ENCODE measurements around the gene ABHD5. TPM values are rescaled to one million over a fixed set of nuclear protein-coding genes. Genes with fewer than 3 reads are reported as not detected.

Gene ABHD5
- total RNA-seq, 4 donors from 2014 or later: 39.4 to 310 (median 164) TPM

- DNase-seq (ENCODE audit: low spot score) (no peak), ATAC-seq (ENCODE audit: low FRiP score) (no peak)
- no peak for TF ChIP-seq CTCF (IDR thresholded peaks at IDR 0.05)
Observed at GRCh38 chr3:43726521-43726920, 35.8 kb downstream of the ABHD5 start.

- ATAC-seq (ENCODE audit: low FRiP score): no peak
- no peak for DNase-seq (ENCODE audit: low spot score)
- no peak for TF ChIP-seq CTCF (IDR thresholded peaks at IDR 0.05)
Observed at GRCh38 chr3:43727930-43728329, 37.2 kb downstream of the ABHD5 start.

- DNase-seq (ENCODE audit: low spot score): no peak
- no peak for ATAC-seq (ENCODE audit: low FRiP score)
- no peak for TF ChIP-seq CTCF (IDR thresholded peaks at IDR 0.05)
Observed at GRCh38 chr3:43728476-43728875, 37.7 kb downstream of the ABHD5 start.

GRCh38 chr3:43728947-43729346, 38.2 kb downstream of the ABHD5 start:
- no peak for DNase-seq (ENCODE audit: low spot score)
- no peak for ATAC-seq (ENCODE audit: low FRiP score)
- TF ChIP-seq CTCF (IDR thresholded peaks at IDR 0.05): no peak

GRCh38 chr3:43729707-43730414, 39.1 kb downstream of the ABHD5 start:
- ATAC-seq (ENCODE audit: low FRiP score): no peak
- DNase-seq (ENCODE audit: low spot score): no peak
- TF ChIP-seq CTCF (IDR thresholded peaks at IDR 0.05): no peak

GRCh38 chr3:43732747-43733425, 42.1 kb downstream of the ABHD5 start:
- DNase-seq (ENCODE audit: low spot score): no peak
- no peak for ATAC-seq (ENCODE audit: low FRiP score)
- no peak for TF ChIP-seq CTCF (IDR thresholded peaks at IDR 0.05)

Measured in omental fat pad (tissue), 4 donors.